Measurements from ENCODE around the gene MMAB.

The MMAB gene

GRCh38 chr12:109557805-109558204, 15.5 kb downstream of the MMAB start:
- no peak for DNase-seq

- no peak for DNase-seq
Observed at GRCh38 chr12:109557200-109557599, 16.1 kb downstream of the MMAB start.

GRCh38 chr12:109555431-109556315, 17.6 kb downstream of the MMAB start:
- no peak for DNase-seq

GRCh38 chr12:109554761-109555160, 18.5 kb downstream of the MMAB start:
- no peak for DNase-seq

- no peak for DNase-seq
Observed at GRCh38 chr12:109553906-109554500, 19.3 kb downstream of the MMAB start.

- no peak for DNase-seq
Observed at GRCh38 chr12:109553483-109553882, 19.8 kb downstream of the MMAB start.

GRCh38 chr12:109552971-109553370, 20.3 kb downstream of the MMAB start:
- no peak for DNase-seq

- no peak for DNase-seq
Observed at GRCh38 chr12:109551108-109551507, 22.2 kb downstream of the MMAB start.

- no peak for DNase-seq
Observed at GRCh38 chr12:109550281-109550680, 23.0 kb downstream of the MMAB start.

- DNase-seq = no peak
Observed at GRCh38 chr12:109549613-109550270, 23.6 kb downstream of the MMAB start.

- DNase-seq = no peak
Observed at GRCh38 chr12:109548258-109548657, 25.0 kb downstream of the MMAB start.

- DNase-seq = no peak
Observed at GRCh38 chr12:109547286-109547685, 26.0 kb downstream of the MMAB start.

GRCh38 chr12:109545826-109546225, 27.5 kb downstream of the MMAB start:
- no peak for DNase-seq

- DNase-seq = no peak
Observed at GRCh38 chr12:109544955-109545531, 28.3 kb downstream of the MMAB start.

GRCh38 chr12:109542876-109543275, 30.4 kb downstream of the MMAB start:
- DNase-seq = no peak

GRCh38 chr12:109542014-109542413, 31.3 kb downstream of the MMAB start:
- DNase-seq = no peak

GRCh38 chr12:109541413-109541726, 31.9 kb downstream of the MMAB start:
- DNase-seq = no peak

GRCh38 chr12:109540526-109541412, 32.5 kb downstream of the MMAB start:
- DNase-seq = no peak

GRCh38 chr12:109539508-109539907, 33.8 kb downstream of the MMAB start:
- DNase-seq = no peak

GRCh38 chr12:109538191-109538863, 35.0 kb downstream of the MMAB start:
- no peak for DNase-seq

GRCh38 chr12:109537136-109537535, 36.2 kb downstream of the MMAB start:
- no peak for DNase-seq

GRCh38 chr12:109535863-109536250, 37.4 kb downstream of the MMAB start:
- DNase-seq = no peak
